Prostate gland (tissue), 2 donors: ENCODE measurements around the gene NEGR1.

Experiments
- CTCF ChIP-seq, 4 experiments: fragments of 200-600 bp in 2 of 4; fragments of 450-650 bp in 2 of 4; sonication (generic) in 2 of 4; IDR thresholded peaks; 1 replicate in 3 of 4; 2 replicates in 1 of 4; pipeline ENCODE4 v1.5.1; 2016 to 2019; ENCODE audit warnings: antibody characterized with exemption in 4 of 4, mild to moderate bottlenecking in 2 of 4, moderate library complexity in 2 of 4
- POLR2AphosphoS5 ChIP-seq: sonication (generic); formaldehyde crosslinking; IDR thresholded peaks from one replicate; pipeline ENCODE4 v1.6.1; 2017; ENCODE audit warnings: antibody characterized with exemption

GRCh38 chr1:71916894-71917293 is 365.4 kb downstream of the NEGR1 start:
- TF ChIP-seq CTCF (IDR thresholded peaks at IDR 0.05) (no peak), POLR2AphosphoS5 (no peak)
